ENCODE data around the gene VENTX.

VENTX gene

DNA sequence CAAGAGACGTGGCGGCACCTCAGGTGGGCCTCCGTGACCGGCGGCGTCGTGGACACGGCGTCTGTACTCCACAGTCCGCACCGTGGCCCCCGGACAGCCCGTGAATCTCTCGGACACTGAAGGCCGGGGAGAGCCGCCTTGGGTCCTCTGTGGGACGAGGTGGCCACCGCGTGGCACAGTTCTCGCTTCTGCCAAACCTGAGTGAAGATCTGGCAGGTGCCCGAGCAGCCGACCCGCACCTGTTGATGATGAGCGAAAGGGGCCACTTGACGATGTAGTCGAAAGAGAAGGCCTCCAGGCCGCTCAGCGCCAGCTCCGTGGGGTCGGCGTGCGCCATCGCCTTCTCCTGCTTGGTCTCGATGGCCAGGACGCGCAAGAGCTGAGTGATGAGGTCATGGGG, 47.6 kb downstream of the VENTX start:
- no peak for DNase-seq (ENCODE audit: low read depth)

DNA sequence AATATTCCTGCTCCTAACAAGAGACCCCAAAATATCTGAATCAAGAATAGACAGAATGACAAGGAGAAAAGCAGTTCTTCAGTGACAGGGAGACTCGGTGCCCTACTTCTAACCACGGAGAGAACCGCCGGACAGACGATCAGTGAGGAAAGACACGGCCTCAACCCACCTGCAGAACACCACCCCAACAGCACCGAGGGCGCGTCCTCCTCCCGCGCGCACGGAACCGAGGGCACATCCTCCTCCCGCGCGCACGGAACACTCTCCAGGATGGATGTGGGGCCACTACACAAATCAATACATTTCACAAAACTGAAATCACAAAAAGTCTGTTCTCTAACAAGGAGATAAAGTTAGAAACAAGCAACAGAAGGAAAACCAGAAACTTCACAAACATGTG, 48.7 kb downstream of the VENTX start:
- no peak for DNase-seq (ENCODE audit: low read depth)

DNA sequence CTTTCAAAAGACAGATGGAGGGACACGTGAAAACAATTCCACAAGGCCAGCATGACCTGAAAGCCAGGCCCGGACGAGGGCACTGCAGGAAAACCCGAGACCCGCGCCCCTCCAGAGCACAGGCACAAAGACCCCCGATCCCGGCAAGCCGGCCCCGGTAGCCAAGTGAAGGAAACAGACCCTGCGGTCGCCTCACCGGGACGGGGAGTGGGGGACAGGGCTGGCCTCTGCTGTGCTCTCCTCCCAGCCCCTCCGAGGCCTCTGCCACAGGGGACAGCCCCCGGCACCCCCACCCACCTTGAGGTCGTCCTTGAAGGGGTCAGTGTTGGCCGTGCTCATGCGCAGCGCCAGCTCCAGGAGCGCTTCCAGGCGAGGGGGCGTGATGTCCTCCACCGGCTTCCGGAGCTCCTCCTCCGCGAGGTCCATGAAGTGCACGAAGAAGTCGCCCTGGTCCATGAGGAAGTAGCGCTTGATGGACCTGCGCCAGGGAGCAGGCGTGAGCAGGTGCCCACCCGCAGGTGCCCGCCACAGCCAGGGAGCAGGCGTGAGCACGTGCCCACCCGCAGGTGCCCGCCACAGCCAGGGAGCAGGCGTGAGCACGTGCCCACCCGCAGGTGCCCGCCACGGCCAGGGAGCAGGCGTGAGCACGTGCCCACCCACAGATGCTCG, 50.3 kb downstream of the VENTX start:
- DNase-seq (ENCODE audit: low read depth), result no peak

- DNase-seq (ENCODE audit: low read depth), result no peak
Measured at GRCh38 chr10:133289761-133290160, 52.1 kb downstream of the VENTX start.

Measured in activated T-cell treated with anti-CD3 and anti-CD28 coated beads for 48 hours (primary cell).